NCI-H226 (cell line): Measurements from ENCODE around the gene UROD.

Source experiments
- DNase-seq: peaks from one replicate; pipeline ENCODE4 v3.0.0-alpha.2; 2015

UROD gene

GRCh38 chr1:45009296-45009865, 2.7 kb upstream of the UROD start:
- DNase-seq = no peak

GRCh38 chr1:45009956-45010854, 1.8 kb upstream of the UROD start:
- peak; percentile 11 for DNase-seq

GRCh38 chr1:45010855-45011811, 921 bp upstream of the UROD start, which contains the start of gene HECTD3:
TSS of gene HECTD3 (minus strand) at chr1:45011324. CDS start at chr1:45011257, 67 bp downstream.
- peak; percentile 75 for DNase-seq

- peak; percentile 97 for DNase-seq
Measured at GRCh38 chr1:45012639-45013278, 705 bp downstream of the UROD start.

GRCh38 chr1:45013551-45014209, 1.6 kb downstream of the UROD start:
- no peak for DNase-seq

GRCh38 chr1:45014321-45015028, 2.4 kb downstream of the UROD start:
- DNase-seq = peak; percentile 35

- no peak for DNase-seq
Measured at GRCh38 chr1:45015683-45016082, 3.6 kb downstream of the UROD start.

- no peak for DNase-seq
Measured at GRCh38 chr1:45016090-45016697, 4.1 kb downstream of the UROD start.

GRCh38 chr1:45016767-45017166, 4.7 kb downstream of the UROD start:
- no peak for DNase-seq

GRCh38 chr1:45018599-45019230, 6.7 kb downstream of the UROD start:
- DNase-seq = peak; percentile 22

- DNase-seq = no peak
Measured at GRCh38 chr1:45023663-45024062, 11.6 kb downstream of the UROD start.

- no peak for DNase-seq
Measured at GRCh38 chr1:45026446-45026845, 14.4 kb downstream of the UROD start.

GRCh38 chr1:45032837-45033236, 20.8 kb downstream of the UROD start:
- no peak for DNase-seq

- DNase-seq = no peak
Measured at GRCh38 chr1:45033356-45033755, 21.3 kb downstream of the UROD start.

- DNase-seq = no peak
Measured at GRCh38 chr1:45035631-45036301, 23.7 kb downstream of the UROD start.

- peak; percentile 37 for DNase-seq
Measured at GRCh38 chr1:45037456-45037855, 25.4 kb downstream of the UROD start.

GRCh38 chr1:45038240-45038639, 26.2 kb downstream of the UROD start:
- no peak for DNase-seq

- DNase-seq = no peak
Measured at GRCh38 chr1:45038661-45039364, 26.8 kb downstream of the UROD start.

- DNase-seq = no peak
Measured at GRCh38 chr1:45040297-45040696, 28.2 kb downstream of the UROD start.
